ENCODE measurements around the gene SPTBN5. TPM values are rescaled to one million over a fixed set of nuclear protein-coding genes. Genes with fewer than 3 reads are reported as not detected.

SPTBN5 gene
- total and polyA plus RNA-seq, 2 donors (not counting 1 experiment from before 2014, with no cell fraction given), result 0.55 to 1.4 TPM

- no peak overlapping the region for H3K9ac ChIP-seq (ENCODE audit: low read length)
- peaks cover 0 to 12% of the 10 kb centered on the region in 2 donors for H3K4me1 ChIP-seq (ENCODE audit: control insufficient read depth in 2 of 2, insufficient read depth in 2 of 2, low read length in 2 of 2)
- 96% methylated on average over 5 of the region's 6 CpGs for WGBS (ENCODE audit: insufficient coverage)
- H3K36me3 ChIP-seq (replicated peaks in 1 of 2; ENCODE audit: control extremely low read depth in 1 of 2, control insufficient read depth in 1 of 2, extremely low read depth in 1 of 2, insufficient read depth in 2 of 2, low read length in 1 of 2), result peaks cover 0 to 19% of the 10 kb centered on the region in 2 experiments
- intact Hi-C loops (cut with micrococcal nuclease), result no loop called here
- H3K79me2 ChIP-seq (ENCODE audit: control insufficient read depth, insufficient read depth, low read length), result peaks cover 13% of the 10 kb centered on the region
- ATAC-seq (ENCODE audit: low read depth) (no peak), DNase-seq (no peak)
- no peak overlapping the region for H3K4me3 Mint-ChIP-seq
- TF ChIP-seq, protein P1, sequence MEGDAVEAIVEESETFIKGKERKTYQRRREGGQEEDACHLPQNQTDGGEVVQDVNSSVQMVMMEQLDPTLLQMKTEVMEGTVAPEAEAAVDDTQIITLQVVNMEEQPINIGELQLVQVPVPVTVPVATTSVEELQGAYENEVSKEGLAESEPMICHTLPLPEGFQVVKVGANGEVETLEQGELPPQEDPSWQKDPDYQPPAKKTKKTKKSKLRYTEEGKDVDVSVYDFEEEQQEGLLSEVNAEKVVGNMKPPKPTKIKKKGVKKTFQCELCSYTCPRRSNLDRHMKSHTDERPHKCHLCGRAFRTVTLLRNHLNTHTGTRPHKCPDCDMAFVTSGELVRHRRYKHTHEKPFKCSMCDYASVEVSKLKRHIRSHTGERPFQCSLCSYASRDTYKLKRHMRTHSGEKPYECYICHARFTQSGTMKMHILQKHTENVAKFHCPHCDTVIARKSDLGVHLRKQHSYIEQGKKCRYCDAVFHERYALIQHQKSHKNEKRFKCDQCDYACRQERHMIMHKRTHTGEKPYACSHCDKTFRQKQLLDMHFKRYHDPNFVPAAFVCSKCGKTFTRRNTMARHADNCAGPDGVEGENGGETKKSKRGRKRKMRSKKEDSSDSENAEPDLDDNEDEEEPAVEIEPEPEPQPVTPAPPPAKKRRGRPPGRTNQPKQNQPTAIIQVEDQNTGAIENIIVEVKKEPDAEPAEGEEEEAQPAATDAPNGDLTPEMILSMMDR (IDR thresholded peaks at IDR 0.05), result no peak
- TF ChIP-seq EZH2 (IDR thresholded peaks at IDR 0.05; ENCODE audit: borderline replicate concordance, insufficient read depth, low read depth, low read length, poor library complexity, severe bottlenecking), result no peak
- no peaks in the 10 kb centered on the region for H4K20me1 ChIP-seq (ENCODE audit: control insufficient read depth, insufficient read depth, low read length, poor library complexity, severe bottlenecking)
- peaks cover 19% of the 10 kb centered on the region for H3K4me1 Mint-ChIP-seq
- H2AFZ ChIP-seq (ENCODE audit: insufficient read depth, low read depth, low read length, poor library complexity, severe bottlenecking), result no peak overlapping the region
- CTCF ChIA-PET, result interaction anchor here (1.0 to 2.6 kb wide), 5 partner anchors 11 to 142 kb away, joined by 3 to 13 read pairs (median 6); partner anchors contain the start of gene MAPKBP1
- no peaks in the 10 kb centered on the region for H3K9me3 ChIP-seq (ENCODE audit: control extremely low read depth in 1 of 3, control insufficient read depth in 2 of 3, insufficient read depth in 1 of 3, low read length in 2 of 3)
- no peaks in the 10 kb centered on the region for H3K27me3 ChIP-seq (replicated peaks in 1 of 4; ENCODE audit: control extremely low read depth in 1 of 4, control insufficient read depth in 3 of 4, insufficient read depth in 4 of 4, low read length in 3 of 4)
- H3K4me2 ChIP-seq (replicated peaks; ENCODE audit: low read depth, low read length, poor library complexity, severe bottlenecking), result no peak overlapping the region
- no peaks in the 10 kb centered on the region for H3K27me3 Mint-ChIP-seq
- H3K9me3 Mint-ChIP-seq (ENCODE audit: insufficient read depth), result no peaks in the 10 kb centered on the region
- POLR2A ChIA-PET, result no interaction called here
- H3K27ac Mint-ChIP-seq, result no peak overlapping the region
- H3K27ac ChIP-seq (ENCODE audit: low read length in 2 of 2), result no peak overlapping the region
- H3K4me3 ChIP-seq (ENCODE audit: control extremely low read depth in 1 of 5, extremely low read depth in 1 of 5, insufficient read depth in 1 of 5, low read depth in 2 of 5, low read length in 4 of 5), result no peak overlapping the region
Observed at GRCh38 chr15:41915255-41915994, 21.6 kb upstream of the SPTBN5 start.

DNA sequence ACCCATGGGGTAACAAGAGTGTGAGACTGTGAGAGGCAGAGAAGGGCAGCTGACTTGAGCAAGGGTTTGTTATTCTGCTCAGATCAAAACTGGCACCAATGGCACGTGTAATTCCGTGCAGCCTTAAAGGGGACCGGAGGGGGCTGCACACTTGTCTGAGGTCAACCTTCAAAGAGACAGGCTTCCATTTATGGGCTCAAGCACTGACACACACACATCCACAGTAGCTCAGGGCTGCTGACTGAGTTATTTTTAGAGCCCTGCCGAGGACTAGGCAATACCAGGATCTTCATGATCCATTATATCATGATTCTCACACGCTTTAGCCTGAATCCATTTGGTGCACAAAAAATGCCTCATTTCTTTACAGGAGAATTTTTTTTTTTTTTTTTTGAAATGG is 20.6 kb upstream of the SPTBN5 start:
- Mint-ChIP-seq H3K4me3 (no peak overlapping the region), H3K27me3 (no peaks in the 10 kb centered on the region), H3K4me1 (peaks cover 9% of the 10 kb centered on the region), H3K9me3 (ENCODE audit: insufficient read depth) (no peaks in the 10 kb centered on the region), H3K27ac (no peak overlapping the region)
- H3K36me3 ChIP-seq (replicated peaks in 1 of 2; ENCODE audit: control extremely low read depth in 1 of 2, control insufficient read depth in 1 of 2, extremely low read depth in 1 of 2, insufficient read depth in 2 of 2, low read length in 1 of 2), result peaks cover 0 to 21% of the 10 kb centered on the region in 2 experiments
- H3K4me1 ChIP-seq (ENCODE audit: control insufficient read depth in 2 of 2, insufficient read depth in 2 of 2, low read length in 2 of 2), result peaks cover 0 to 10% of the 10 kb centered on the region in 2 donors
- no peaks in the 10 kb centered on the region for H3K9me3 ChIP-seq (ENCODE audit: control extremely low read depth in 1 of 3, control insufficient read depth in 2 of 3, insufficient read depth in 1 of 3, low read length in 2 of 3)
- H4K20me1 ChIP-seq (ENCODE audit: control insufficient read depth, insufficient read depth, low read length, poor library complexity, severe bottlenecking), result no peaks in the 10 kb centered on the region
- no peak overlapping the region for H2AFZ ChIP-seq (ENCODE audit: insufficient read depth, low read depth, low read length, poor library complexity, severe bottlenecking)
- peaks cover 11% of the 10 kb centered on the region for H3K79me2 ChIP-seq (ENCODE audit: control insufficient read depth, insufficient read depth, low read length)
- WGBS (ENCODE audit: insufficient coverage), result 100% methylated on average over 3 of the region's 5 CpGs
- DNase-seq (no peak), ATAC-seq (ENCODE audit: low read depth) (no peak)
- ChIA-PET CTCF (interaction anchor here (0.7 to 2.6 kb wide), 3 partner anchors 10 to 141 kb away, joined by 6 to 13 read pairs (median 6); partner anchors contain the start of gene MAPKBP1), POLR2A (no interaction called here)
- no peak overlapping the region for H3K27ac ChIP-seq (ENCODE audit: low read length in 2 of 2)
- no peak overlapping the region for H3K4me2 ChIP-seq (replicated peaks; ENCODE audit: low read depth, low read length, poor library complexity, severe bottlenecking)
- no peak for TF ChIP-seq EZH2 (IDR thresholded peaks at IDR 0.05; ENCODE audit: borderline replicate concordance, insufficient read depth, low read depth, low read length, poor library complexity, severe bottlenecking)
- TF ChIP-seq, protein P1 (IDR thresholded peaks at IDR 0.05), result no peak
- H3K4me3 ChIP-seq (ENCODE audit: control extremely low read depth in 1 of 5, extremely low read depth in 1 of 5, insufficient read depth in 1 of 5, low read depth in 2 of 5, low read length in 4 of 5), result no peak overlapping the region
- intact Hi-C loops (cut with micrococcal nuclease), result no loop called here
- H3K9ac ChIP-seq (ENCODE audit: low read length), result no peak overlapping the region
- H3K27me3 ChIP-seq (replicated peaks in 1 of 4; ENCODE audit: control extremely low read depth in 1 of 4, control insufficient read depth in 3 of 4, insufficient read depth in 4 of 4, low read length in 3 of 4), result no peaks in the 10 kb centered on the region

All from B cell (primary cell).